CD8-positive, alpha-beta memory T cell (primary cell): ENCODE data around the gene CCDC3. TPM values are rescaled to one million over a fixed set of nuclear protein-coding genes. Genes with fewer than 3 reads are reported as not detected.
"Not testable (repeated sequence)": the region's sequence is repeated elsewhere in the genome, so short reads cannot be mapped to it uniquely, and the experiment has no call there.

Source experiments
- CTCF ChIA-PET: fragments of 350-600 bp; sonication (Branson Sonifier 250); formaldehyde crosslinking; loops from one replicate; lab custom pipeline; 2021; ENCODE audit warnings: antibody characterized with exemption; lab: Charles Lee
- POLR2A ChIA-PET: fragments of 350-600 bp; sonication (Branson Sonifier 250); formaldehyde crosslinking; loops from one replicate; lab custom pipeline; 2021; ENCODE audit warnings: antibody characterized with exemption; lab: Charles Lee
- DNase-seq, 5 donors: peaks; one replicate each; pipeline versions ENCODE4 v3.0.0 to v3.0.0-alpha.2; 2020 to 2022; ENCODE audit warnings: mixed read lengths in 1 of 5
- H3K27ac ChIP-seq: one replicate; pipeline ENCODE4 v1.7.0; 2013; ENCODE audit warnings: low read depth, mild to moderate bottlenecking, low read length, moderate library complexity
- H3K27me3 ChIP-seq: 2 replicates; pipeline ENCODE4 v1.7.0; 2013; ENCODE audit warnings: low read length, mild to moderate bottlenecking; ENCODE audit not compliant: insufficient read depth, poor library complexity, severe bottlenecking
- H3K36me3 ChIP-seq: 2 replicates; pipeline ENCODE4 v1.7.0; 2013; ENCODE audit warnings: mild to moderate bottlenecking, low read length, moderate library complexity; ENCODE audit not compliant: insufficient read depth
- H3K4me1 ChIP-seq: 2 replicates; pipeline ENCODE4 v1.7.0; 2013; ENCODE audit warnings: mild to moderate bottlenecking, low read length, moderate library complexity; ENCODE audit not compliant: insufficient read depth
- H3K4me3 ChIP-seq: 2 replicates; pipeline ENCODE4 v1.7.0; 2013; ENCODE audit warnings: mild to moderate bottlenecking, low read length
- H3K9me3 ChIP-seq: 2 replicates; pipeline ENCODE4 v1.7.0; 2013; ENCODE audit warnings: mild to moderate bottlenecking, low read length
- H3K27ac Mint-ChIP-seq, 8 donors: one replicate each; pipeline ENCODE4 v1.8.0; 2020 to 2021; ENCODE audit warnings: mixed read lengths in 8 of 8, mild to moderate bottlenecking in 6 of 8, inconsistent platforms in 3 of 8, moderate library complexity in 3 of 8
- H3K27me3 Mint-ChIP-seq, 2 donors: one replicate each; pipeline ENCODE4 v1.8.0; 2020 to 2021; ENCODE audit warnings: mixed read lengths in 2 of 2, mild to moderate bottlenecking in 1 of 2, moderate library complexity in 1 of 2
- H3K36me3 Mint-ChIP-seq, 3 donors: one replicate each; pipeline ENCODE4 v1.8.0; 2020 to 2021; ENCODE audit warnings: mixed read lengths in 3 of 3, inconsistent platforms in 1 of 3, mild to moderate bottlenecking in 1 of 3
- H3K4me1 Mint-ChIP-seq, 3 donors: one replicate each; pipeline ENCODE4 v1.8.0; 2020 to 2021; ENCODE audit warnings: mixed read lengths in 3 of 3, inconsistent platforms in 1 of 3, mild to moderate bottlenecking in 1 of 3
- H3K4me3 Mint-ChIP-seq, 7 donors: one replicate each; pipeline ENCODE4 v1.8.0; 2020 to 2021; ENCODE audit warnings: mixed read lengths in 7 of 7, mild to moderate bottlenecking in 6 of 7, moderate library complexity in 4 of 7, inconsistent platforms in 2 of 7
- H3K9me3 Mint-ChIP-seq, 5 donors: one replicate each; pipeline ENCODE4 v1.8.0; 2020 to 2022; ENCODE audit warnings: mixed read lengths in 5 of 5, mild to moderate bottlenecking in 3 of 5, moderate library complexity in 2 of 5, inconsistent platforms in 1 of 5
- polyA plus RNA-seq: library from polyadenylated mRNA; unstranded; fragments of 300-500 nt; fragmentation: Illumina TruSeq; gene quantifications from one replicate; pipeline ENCODE4 v1.2.3, GENCODE V29; 2021
- total RNA-seq, 2 experiments: library from RNA; stranded (reverse); gene quantifications; one replicate each; pipeline ENCODE4 v1.2.3, GENCODE V29; 2021

The CCDC3 gene
- total and polyA plus RNA-seq, 3 experiments from 2014 or later = not detected

DNA sequence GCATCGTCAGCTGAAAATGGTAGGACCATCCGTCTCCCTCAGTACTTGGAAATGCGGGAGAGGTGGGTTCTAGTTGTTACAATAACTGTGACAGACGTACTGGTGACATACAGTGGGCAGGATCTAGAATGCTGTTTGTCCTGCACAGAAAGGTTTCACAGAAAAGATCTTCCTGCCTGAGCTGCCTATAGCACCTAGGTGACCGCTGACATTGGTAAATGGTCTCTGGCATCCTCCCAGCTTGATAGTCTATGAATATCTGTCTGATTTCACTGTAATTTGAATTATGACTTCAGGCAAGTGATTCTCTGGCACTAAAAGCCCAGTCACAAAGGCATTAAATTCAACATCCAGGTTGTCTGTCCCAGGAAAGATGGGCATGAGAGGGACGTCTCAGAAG lies 38.2 kb upstream of the CCDC3 start:
- ChIA-PET CTCF (no interaction called here), POLR2A (no interaction called here)
- Mint-ChIP-seq H3K27ac (no peak overlapping the region), H3K4me1 (no peaks in the 10 kb centered on the region), H3K4me3 (no peak overlapping the region), H3K9me3 (peaks cover 0 to 2% (median 0%) of the 10 kb centered on the region in 5 donors), H3K27me3 (peaks cover 5 to 11% of the 10 kb centered on the region in 2 donors), H3K36me3 (peaks cover 0 to 2% (median 0%) of the 10 kb centered on the region in 3 donors)
- no peak for DNase-seq
- peaks cover 3% of the 10 kb centered on the region for H3K27me3 ChIP-seq
- H3K36me3 ChIP-seq = no peaks in the 10 kb centered on the region
- no peaks in the 10 kb centered on the region for H3K9me3 ChIP-seq
- H3K27ac ChIP-seq = no peak overlapping the region
- H3K4me1 ChIP-seq = no peaks in the 10 kb centered on the region
- H3K4me3 ChIP-seq = no peak overlapping the region

- peaks cover 0 to 2% (median 0%) of the 10 kb centered on the region in 3 donors for H3K36me3 Mint-ChIP-seq
- Histone ChIP-seq H3K27ac (no peak overlapping the region), H3K4me3 (no peak overlapping the region), H3K36me3 (no peaks in the 10 kb centered on the region), H3K27me3 (peaks cover 3% of the 10 kb centered on the region), H3K4me1 (no peaks in the 10 kb centered on the region), H3K9me3 (no peaks in the 10 kb centered on the region)
- DNase-seq = no peak
- H3K4me3 Mint-ChIP-seq = no peak overlapping the region
- CTCF ChIA-PET = no interaction called here
- no peak overlapping the region for H3K27ac Mint-ChIP-seq
- peaks cover 0 to 2% (median 0%) of the 10 kb centered on the region in 5 donors for H3K9me3 Mint-ChIP-seq
- H3K4me1 Mint-ChIP-seq = no peaks in the 10 kb centered on the region
- H3K27me3 Mint-ChIP-seq = peaks cover 3 to 5% of the 10 kb centered on the region in 2 donors
- POLR2A ChIA-PET = no interaction called here
Observed at GRCh38 chr10:13038391-13038790, 36.9 kb upstream of the CCDC3 start.

- no peaks in the 10 kb centered on the region for H3K4me1 ChIP-seq
- Mint-ChIP-seq H3K27ac (no peak overlapping the region), H3K27me3 (peaks cover 3% of the 10 kb centered on the region in 2 donors), H3K9me3 (no peaks in the 10 kb centered on the region), H3K4me1 (no peaks in the 10 kb centered on the region), H3K4me3 (no peak overlapping the region), H3K36me3 (peaks cover 0 to 2% (median 0%) of the 10 kb centered on the region in 3 donors)
- CTCF ChIA-PET = no interaction called here
- POLR2A ChIA-PET = no interaction called here
- H3K27ac ChIP-seq = no peak overlapping the region
- DNase-seq = no peak
- peaks cover 3% of the 10 kb centered on the region for H3K27me3 ChIP-seq
- no peaks in the 10 kb centered on the region for H3K9me3 ChIP-seq
- no peaks in the 10 kb centered on the region for H3K36me3 ChIP-seq
- H3K4me3 ChIP-seq = no peak overlapping the region
Observed at GRCh38 chr10:13037832-13038231, 36.3 kb upstream of the CCDC3 start.

- no peak overlapping the region for H3K27ac Mint-ChIP-seq
- Histone ChIP-seq H3K36me3 (no peaks in the 10 kb centered on the region), H3K4me3 (no peak overlapping the region), H3K4me1 (no peaks in the 10 kb centered on the region), H3K27me3 (peaks cover 3% of the 10 kb centered on the region), H3K9me3 (no peaks in the 10 kb centered on the region), H3K27ac (no peak overlapping the region)
- peaks cover 0 to 2% (median 0%) of the 10 kb centered on the region in 3 donors for H3K36me3 Mint-ChIP-seq
- H3K27me3 Mint-ChIP-seq = peaks cover 3% of the 10 kb centered on the region in 2 donors
- ChIA-PET CTCF (no interaction called here), POLR2A (no interaction called here)
- H3K4me3 Mint-ChIP-seq = no peak overlapping the region
- no peaks in the 10 kb centered on the region for H3K9me3 Mint-ChIP-seq
- no peak for DNase-seq
- no peaks in the 10 kb centered on the region for H3K4me1 Mint-ChIP-seq
Observed at GRCh38 chr10:13036841-13037240, 35.3 kb upstream of the CCDC3 start.

DNA sequence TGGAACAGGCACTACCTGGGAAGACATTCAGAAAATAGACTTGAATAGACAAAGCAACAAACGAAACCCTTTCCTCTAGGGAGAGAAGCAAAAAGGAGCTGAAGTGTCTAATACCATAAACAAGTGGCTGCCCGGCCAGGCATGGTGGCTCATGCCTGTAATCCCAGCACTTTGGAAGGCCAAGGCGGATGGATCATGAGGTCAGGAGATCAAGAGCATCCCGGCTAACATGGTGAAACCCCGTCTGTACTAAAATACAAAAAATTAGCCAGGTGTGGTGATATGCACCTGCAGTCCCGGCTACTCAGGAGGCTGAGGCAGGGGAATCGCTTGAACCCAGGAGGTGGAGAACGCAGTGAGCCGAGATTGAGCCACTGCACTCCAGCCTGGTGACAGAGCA lies 34.2 kb upstream of the CCDC3 start:
- POLR2A ChIA-PET, H3K27me3 ChIP-seq, H3K9me3 Mint-ChIP-seq, CTCF ChIA-PET, H3K36me3 ChIP-seq, DNase-seq, H3K4me3 Mint-ChIP-seq, H3K36me3 Mint-ChIP-seq, H3K27ac Mint-ChIP-seq, H3K4me1 ChIP-seq, H3K4me3 ChIP-seq, H3K27ac ChIP-seq, H3K4me1 Mint-ChIP-seq, H3K9me3 ChIP-seq, H3K27me3 Mint-ChIP-seq: not testable (repeated sequence)

DNA sequence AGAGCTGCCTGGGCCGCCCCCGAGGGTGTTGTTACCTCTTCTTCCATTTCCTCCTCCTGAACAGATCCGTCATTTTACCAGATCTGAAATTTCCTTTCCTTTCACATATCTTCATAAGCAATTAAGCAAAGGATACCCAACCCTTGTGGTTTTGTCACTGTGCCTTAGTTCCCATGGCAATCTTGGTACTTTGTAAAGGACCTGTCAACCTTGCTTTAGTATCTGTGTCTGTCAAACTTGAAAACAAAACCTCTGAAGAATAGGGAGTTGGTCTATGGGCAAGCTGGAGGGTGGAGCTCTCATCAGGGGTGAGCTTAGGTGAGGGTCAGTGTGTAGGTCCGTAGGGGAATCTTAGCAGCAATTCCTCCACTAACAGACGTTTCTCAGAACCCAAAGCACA lies 25.4 kb upstream of the CCDC3 start:
- H3K36me3 ChIP-seq = no peaks in the 10 kb centered on the region
- Mint-ChIP-seq H3K27me3 (peaks cover 12 to 42% of the 10 kb centered on the region in 2 donors), H3K4me1 (no peaks in the 10 kb centered on the region), H3K27ac (no peak overlapping the region), H3K36me3 (peaks cover 0 to 2% (median 0%) of the 10 kb centered on the region in 3 donors), H3K4me3 (no peak overlapping the region), H3K9me3 (peaks cover 8 to 28% (median 24%) of the 10 kb centered on the region in 5 donors)
- H3K4me1 ChIP-seq = no peaks in the 10 kb centered on the region
- DNase-seq = no peak
- H3K27ac ChIP-seq = no peak overlapping the region
- no peak overlapping the region for H3K4me3 ChIP-seq
- POLR2A ChIA-PET = no interaction called here
- no peaks in the 10 kb centered on the region for H3K27me3 ChIP-seq
- CTCF ChIA-PET = no interaction called here
- H3K9me3 ChIP-seq = peaks cover 7% of the 10 kb centered on the region

DNA sequence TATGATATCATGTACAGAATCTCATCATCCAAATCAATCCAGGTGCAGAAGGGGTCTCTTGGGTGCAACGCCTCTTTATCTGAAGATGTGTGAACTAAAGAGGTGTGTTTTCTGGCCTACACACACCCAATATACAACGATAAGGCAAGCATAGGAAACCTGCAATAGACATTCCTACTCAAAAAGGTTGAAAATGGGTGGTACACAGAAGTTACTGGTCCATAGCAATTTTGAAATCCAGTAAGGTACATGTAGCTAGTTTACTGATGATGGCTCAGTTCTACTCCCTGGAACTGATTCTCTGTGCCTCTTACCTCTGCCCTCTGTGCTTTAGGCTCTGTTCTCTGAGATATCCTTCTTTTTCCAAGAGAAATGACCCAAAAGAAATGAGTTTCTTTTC lies 22.2 kb upstream of the CCDC3 start:
- Histone ChIP-seq H3K4me3 (no peak overlapping the region), H3K27me3 (no peaks in the 10 kb centered on the region), H3K36me3 (no peaks in the 10 kb centered on the region), H3K9me3 (peaks cover 7% of the 10 kb centered on the region), H3K4me1 (no peaks in the 10 kb centered on the region), H3K27ac (no peak overlapping the region)
- ChIA-PET CTCF (no interaction called here), POLR2A (no interaction called here)
- Mint-ChIP-seq H3K36me3 (peaks cover 0 to 2% (median 0%) of the 10 kb centered on the region in 3 donors), H3K4me3 (no peak overlapping the region), H3K4me1 (peaks cover 0 to 4% (median 0%) of the 10 kb centered on the region in 3 donors), H3K9me3 (peaks cover 8 to 30% (median 23%) of the 10 kb centered on the region in 5 donors), H3K27ac (no peak overlapping the region), H3K27me3 (peaks cover 12 to 31% of the 10 kb centered on the region in 2 donors)
- DNase-seq = no peak

DNA sequence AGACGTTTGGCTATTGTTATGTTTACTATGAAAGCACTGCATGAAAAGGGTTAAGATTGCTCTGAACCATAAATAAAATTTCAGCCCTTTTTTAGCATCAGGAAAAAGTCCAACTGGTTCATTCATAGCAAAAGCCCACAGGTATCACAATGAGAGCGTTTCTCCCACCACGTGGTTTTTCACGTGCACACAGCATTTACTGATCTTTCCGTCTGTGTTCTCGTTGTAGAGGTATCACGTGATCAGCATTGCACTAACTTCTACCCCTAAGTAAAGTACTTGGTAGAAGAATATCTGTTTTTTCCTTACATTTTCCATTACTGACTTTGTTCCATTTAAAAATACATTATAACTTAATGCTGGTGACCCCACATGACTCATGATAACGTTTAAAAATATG lies 17.8 kb upstream of the CCDC3 start:
- Mint-ChIP-seq H3K4me3 (no peak overlapping the region), H3K9me3 (peaks cover 8 to 21% (median 16%) of the 10 kb centered on the region in 5 donors), H3K36me3 (no peaks in the 10 kb centered on the region), H3K27me3 (peaks cover 8 to 27% of the 10 kb centered on the region in 2 donors), H3K27ac (no peak overlapping the region), H3K4me1 (peaks cover 0 to 4% (median 0%) of the 10 kb centered on the region in 3 donors)
- no peak overlapping the region for H3K27ac ChIP-seq
- POLR2A ChIA-PET = no interaction called here
- no peak for DNase-seq
- no peaks in the 10 kb centered on the region for H3K27me3 ChIP-seq
- H3K4me3 ChIP-seq = no peak overlapping the region
- H3K9me3 ChIP-seq = peaks cover 7% of the 10 kb centered on the region
- H3K4me1 ChIP-seq = no peaks in the 10 kb centered on the region
- CTCF ChIA-PET = no interaction called here
- H3K36me3 ChIP-seq = no peaks in the 10 kb centered on the region
